ENCODE data around the gene IDNK. TPM values are rescaled to one million over a fixed set of nuclear protein-coding genes. Genes with fewer than 3 reads are reported as not detected.

IDNK gene
- total RNA-seq, 1 experiment from 2014 or later: 0.50 TPM

DNA sequence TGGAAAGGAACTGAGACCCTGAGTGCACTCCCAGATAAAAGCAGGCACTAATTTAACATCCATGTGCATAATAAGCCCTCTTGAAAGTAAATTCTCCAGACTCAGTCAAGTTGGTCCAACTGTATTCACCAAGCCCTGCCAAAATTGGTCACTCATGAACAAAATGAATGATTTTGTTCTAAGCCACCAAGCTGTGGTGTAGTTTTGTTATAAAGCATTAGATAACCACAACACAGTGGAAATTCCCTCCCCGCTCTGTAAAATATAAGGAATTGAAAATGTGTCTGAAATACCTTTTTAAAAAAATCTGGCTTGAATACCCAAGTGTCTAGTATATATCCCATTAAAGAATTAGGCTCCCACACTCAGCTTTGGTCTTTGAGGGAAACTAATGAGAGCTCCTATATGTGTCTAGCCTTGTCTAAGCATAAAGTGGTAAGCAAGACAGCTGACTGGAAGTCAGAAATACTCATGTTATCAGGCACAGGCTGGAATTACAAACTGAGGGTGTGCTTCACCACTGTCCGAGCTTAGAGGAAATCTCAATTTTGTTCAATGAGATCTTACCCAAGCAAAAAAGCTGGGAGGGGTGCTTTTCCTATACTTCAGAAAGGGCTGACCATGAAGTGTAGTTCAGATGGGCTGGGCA, 33.2 kb downstream of the IDNK start (continued):
- TF ChIP-seq, protein P1, sequence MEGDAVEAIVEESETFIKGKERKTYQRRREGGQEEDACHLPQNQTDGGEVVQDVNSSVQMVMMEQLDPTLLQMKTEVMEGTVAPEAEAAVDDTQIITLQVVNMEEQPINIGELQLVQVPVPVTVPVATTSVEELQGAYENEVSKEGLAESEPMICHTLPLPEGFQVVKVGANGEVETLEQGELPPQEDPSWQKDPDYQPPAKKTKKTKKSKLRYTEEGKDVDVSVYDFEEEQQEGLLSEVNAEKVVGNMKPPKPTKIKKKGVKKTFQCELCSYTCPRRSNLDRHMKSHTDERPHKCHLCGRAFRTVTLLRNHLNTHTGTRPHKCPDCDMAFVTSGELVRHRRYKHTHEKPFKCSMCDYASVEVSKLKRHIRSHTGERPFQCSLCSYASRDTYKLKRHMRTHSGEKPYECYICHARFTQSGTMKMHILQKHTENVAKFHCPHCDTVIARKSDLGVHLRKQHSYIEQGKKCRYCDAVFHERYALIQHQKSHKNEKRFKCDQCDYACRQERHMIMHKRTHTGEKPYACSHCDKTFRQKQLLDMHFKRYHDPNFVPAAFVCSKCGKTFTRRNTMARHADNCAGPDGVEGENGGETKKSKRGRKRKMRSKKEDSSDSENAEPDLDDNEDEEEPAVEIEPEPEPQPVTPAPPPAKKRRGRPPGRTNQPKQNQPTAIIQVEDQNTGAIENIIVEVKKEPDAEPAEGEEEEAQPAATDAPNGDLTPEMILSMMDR (IDR thresholded peaks at IDR 0.05): no peak
- TF ChIP-seq ZNF317 (CRISPR knock-in tag; IDR thresholded peaks at IDR 0.05; ENCODE audit: borderline replicate concordance, low read depth): no peak
- TF ChIP-seq SOX15 (CRISPR knock-in tag; IDR thresholded peaks at IDR 0.05): no peak
- TF ChIP-seq, protein P2, sequence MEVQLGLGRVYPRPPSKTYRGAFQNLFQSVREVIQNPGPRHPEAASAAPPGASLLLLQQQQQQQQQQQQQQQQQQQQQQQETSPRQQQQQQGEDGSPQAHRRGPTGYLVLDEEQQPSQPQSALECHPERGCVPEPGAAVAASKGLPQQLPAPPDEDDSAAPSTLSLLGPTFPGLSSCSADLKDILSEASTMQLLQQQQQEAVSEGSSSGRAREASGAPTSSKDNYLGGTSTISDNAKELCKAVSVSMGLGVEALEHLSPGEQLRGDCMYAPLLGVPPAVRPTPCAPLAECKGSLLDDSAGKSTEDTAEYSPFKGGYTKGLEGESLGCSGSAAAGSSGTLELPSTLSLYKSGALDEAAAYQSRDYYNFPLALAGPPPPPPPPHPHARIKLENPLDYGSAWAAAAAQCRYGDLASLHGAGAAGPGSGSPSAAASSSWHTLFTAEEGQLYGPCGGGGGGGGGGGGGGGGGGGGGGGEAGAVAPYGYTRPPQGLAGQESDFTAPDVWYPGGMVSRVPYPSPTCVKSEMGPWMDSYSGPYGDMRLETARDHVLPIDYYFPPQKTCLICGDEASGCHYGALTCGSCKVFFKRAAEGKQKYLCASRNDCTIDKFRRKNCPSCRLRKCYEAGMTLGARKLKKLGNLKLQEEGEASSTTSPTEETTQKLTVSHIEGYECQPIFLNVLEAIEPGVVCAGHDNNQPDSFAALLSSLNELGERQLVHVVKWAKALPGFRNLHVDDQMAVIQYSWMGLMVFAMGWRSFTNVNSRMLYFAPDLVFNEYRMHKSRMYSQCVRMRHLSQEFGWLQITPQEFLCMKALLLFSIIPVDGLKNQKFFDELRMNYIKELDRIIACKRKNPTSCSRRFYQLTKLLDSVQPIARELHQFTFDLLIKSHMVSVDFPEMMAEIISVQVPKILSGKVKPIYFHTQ (CRISPR knock-in tag; IDR thresholded peaks at IDR 0.05): no peak
- TF ChIP-seq, protein P3, sequence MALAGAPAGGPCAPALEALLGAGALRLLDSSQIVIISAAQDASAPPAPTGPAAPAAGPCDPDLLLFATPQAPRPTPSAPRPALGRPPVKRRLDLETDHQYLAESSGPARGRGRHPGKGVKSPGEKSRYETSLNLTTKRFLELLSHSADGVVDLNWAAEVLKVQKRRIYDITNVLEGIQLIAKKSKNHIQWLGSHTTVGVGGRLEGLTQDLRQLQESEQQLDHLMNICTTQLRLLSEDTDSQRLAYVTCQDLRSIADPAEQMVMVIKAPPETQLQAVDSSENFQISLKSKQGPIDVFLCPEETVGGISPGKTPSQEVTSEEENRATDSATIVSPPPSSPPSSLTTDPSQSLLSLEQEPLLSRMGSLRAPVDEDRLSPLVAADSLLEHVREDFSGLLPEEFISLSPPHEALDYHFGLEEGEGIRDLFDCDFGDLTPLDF (CRISPR knock-in tag; IDR thresholded peaks at IDR 0.05): no peak
- no peak for TF ChIP-seq SP1 (CRISPR knock-in tag; conservative IDR thresholded peaks at IDR 0.05)
- TF ChIP-seq, protein P4, sequence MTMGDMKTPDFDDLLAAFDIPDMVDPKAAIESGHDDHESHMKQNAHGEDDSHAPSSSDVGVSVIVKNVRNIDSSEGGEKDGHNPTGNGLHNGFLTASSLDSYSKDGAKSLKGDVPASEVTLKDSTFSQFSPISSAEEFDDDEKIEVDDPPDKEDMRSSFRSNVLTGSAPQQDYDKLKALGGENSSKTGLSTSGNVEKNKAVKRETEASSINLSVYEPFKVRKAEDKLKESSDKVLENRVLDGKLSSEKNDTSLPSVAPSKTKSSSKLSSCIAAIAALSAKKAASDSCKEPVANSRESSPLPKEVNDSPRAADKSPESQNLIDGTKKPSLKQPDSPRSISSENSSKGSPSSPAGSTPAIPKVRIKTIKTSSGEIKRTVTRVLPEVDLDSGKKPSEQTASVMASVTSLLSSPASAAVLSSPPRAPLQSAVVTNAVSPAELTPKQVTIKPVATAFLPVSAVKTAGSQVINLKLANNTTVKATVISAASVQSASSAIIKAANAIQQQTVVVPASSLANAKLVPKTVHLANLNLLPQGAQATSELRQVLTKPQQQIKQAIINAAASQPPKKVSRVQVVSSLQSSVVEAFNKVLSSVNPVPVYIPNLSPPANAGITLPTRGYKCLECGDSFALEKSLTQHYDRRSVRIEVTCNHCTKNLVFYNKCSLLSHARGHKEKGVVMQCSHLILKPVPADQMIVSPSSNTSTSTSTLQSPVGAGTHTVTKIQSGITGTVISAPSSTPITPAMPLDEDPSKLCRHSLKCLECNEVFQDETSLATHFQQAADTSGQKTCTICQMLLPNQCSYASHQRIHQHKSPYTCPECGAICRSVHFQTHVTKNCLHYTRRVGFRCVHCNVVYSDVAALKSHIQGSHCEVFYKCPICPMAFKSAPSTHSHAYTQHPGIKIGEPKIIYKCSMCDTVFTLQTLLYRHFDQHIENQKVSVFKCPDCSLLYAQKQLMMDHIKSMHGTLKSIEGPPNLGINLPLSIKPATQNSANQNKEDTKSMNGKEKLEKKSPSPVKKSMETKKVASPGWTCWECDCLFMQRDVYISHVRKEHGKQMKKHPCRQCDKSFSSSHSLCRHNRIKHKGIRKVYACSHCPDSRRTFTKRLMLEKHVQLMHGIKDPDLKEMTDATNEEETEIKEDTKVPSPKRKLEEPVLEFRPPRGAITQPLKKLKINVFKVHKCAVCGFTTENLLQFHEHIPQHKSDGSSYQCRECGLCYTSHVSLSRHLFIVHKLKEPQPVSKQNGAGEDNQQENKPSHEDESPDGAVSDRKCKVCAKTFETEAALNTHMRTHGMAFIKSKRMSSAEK (CRISPR knock-in tag; IDR thresholded peaks at IDR 0.05; ENCODE audit: borderline replicate concordance): no peak
- no peak for TF ChIP-seq ZNF232 (CRISPR knock-in tag; IDR thresholded peaks at IDR 0.05)
- no peak for TF ChIP-seq RELA (CRISPR knock-in tag; IDR thresholded peaks at IDR 0.05; ENCODE audit: borderline replicate concordance)
- no peak for TF ChIP-seq NFE2L1 (CRISPR knock-in tag; IDR thresholded peaks at IDR 0.05)
- TF ChIP-seq, protein P5, sequence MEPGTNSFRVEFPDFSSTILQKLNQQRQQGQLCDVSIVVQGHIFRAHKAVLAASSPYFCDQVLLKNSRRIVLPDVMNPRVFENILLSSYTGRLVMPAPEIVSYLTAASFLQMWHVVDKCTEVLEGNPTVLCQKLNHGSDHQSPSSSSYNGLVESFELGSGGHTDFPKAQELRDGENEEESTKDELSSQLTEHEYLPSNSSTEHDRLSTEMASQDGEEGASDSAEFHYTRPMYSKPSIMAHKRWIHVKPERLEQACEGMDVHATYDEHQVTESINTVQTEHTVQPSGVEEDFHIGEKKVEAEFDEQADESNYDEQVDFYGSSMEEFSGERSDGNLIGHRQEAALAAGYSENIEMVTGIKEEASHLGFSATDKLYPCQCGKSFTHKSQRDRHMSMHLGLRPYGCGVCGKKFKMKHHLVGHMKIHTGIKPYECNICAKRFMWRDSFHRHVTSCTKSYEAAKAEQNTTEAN (CRISPR knock-in tag; IDR thresholded peaks at IDR 0.05): no peak

DNA sequence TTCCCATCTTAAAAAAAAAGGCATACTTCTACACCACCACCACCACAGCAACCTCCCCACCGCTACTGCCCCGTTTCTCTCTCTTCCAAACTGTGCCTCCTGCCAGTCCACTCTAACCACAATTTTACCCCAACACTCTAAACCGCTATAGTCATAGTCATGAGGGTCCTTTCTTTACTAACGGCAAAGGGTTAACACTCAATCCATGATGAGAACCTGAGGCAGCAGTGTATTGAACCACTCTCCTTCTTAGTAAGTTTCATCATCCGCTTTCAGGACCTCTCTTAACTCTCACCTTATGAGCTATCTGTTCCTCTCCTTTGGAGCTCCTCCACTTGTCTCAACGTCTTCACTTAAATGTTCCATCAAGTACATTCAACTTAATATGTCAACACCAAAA, 34.0 kb downstream of the IDNK start:
- TF ChIP-seq OVOL2 (CRISPR knock-in tag; IDR thresholded peaks at IDR 0.05; ENCODE audit: borderline replicate concordance): no peak
- TF ChIP-seq TP53 (CRISPR knock-in tag; IDR thresholded peaks at IDR 0.05): no peak
- TF ChIP-seq, protein P6, sequence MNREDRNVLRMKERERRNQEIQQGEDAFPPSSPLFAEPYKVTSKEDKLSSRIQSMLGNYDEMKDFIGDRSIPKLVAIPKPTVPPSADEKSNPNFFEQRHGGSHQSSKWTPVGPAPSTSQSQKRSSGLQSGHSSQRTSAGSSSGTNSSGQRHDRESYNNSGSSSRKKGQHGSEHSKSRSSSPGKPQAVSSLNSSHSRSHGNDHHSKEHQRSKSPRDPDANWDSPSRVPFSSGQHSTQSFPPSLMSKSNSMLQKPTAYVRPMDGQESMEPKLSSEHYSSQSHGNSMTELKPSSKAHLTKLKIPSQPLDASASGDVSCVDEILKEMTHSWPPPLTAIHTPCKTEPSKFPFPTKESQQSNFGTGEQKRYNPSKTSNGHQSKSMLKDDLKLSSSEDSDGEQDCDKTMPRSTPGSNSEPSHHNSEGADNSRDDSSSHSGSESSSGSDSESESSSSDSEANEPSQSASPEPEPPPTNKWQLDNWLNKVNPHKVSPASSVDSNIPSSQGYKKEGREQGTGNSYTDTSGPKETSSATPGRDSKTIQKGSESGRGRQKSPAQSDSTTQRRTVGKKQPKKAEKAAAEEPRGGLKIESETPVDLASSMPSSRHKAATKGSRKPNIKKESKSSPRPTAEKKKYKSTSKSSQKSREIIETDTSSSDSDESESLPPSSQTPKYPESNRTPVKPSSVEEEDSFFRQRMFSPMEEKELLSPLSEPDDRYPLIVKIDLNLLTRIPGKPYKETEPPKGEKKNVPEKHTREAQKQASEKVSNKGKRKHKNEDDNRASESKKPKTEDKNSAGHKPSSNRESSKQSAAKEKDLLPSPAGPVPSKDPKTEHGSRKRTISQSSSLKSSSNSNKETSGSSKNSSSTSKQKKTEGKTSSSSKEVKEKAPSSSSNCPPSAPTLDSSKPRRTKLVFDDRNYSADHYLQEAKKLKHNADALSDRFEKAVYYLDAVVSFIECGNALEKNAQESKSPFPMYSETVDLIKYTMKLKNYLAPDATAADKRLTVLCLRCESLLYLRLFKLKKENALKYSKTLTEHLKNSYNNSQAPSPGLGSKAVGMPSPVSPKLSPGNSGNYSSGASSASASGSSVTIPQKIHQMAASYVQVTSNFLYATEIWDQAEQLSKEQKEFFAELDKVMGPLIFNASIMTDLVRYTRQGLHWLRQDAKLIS (CRISPR knock-in tag; IDR thresholded peaks at IDR 0.05; ENCODE audit: borderline replicate concordance): no peak
- no peak for TF ChIP-seq ZNF671 (CRISPR knock-in tag; IDR thresholded peaks at IDR 0.05)
- TF ChIP-seq JAZF1 (CRISPR knock-in tag; IDR thresholded peaks at IDR 0.05): no peak
- TF ChIP-seq, protein P7, sequence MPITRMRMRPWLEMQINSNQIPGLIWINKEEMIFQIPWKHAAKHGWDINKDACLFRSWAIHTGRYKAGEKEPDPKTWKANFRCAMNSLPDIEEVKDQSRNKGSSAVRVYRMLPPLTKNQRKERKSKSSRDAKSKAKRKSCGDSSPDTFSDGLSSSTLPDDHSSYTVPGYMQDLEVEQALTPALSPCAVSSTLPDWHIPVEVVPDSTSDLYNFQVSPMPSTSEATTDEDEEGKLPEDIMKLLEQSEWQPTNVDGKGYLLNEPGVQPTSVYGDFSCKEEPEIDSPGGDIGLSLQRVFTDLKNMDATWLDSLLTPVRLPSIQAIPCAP (CRISPR knock-in tag; IDR thresholded peaks at IDR 0.05): no peak
- no peak for TF ChIP-seq ETV6 (CRISPR knock-in tag; IDR thresholded peaks at IDR 0.05)
- no peak for TF ChIP-seq GTF2I (CRISPR knock-in tag; conservative IDR thresholded peaks at IDR 0.05)
- POLR2A ChIA-PET: no interaction called here
- Mint-ChIP-seq H3K4me3 (no peak overlapping the region), H3K27me3 (ENCODE audit: low read depth) (no peaks in the 10 kb centered on the region), H3K27ac (no peak overlapping the region), H3K9me3 (peaks cover 11% of the 10 kb centered on the region), H3K4me1 (peaks cover 6% of the 10 kb centered on the region), H3K36me3 (peaks cover 54% of the 10 kb centered on the region)
- CTCF ChIA-PET: no interaction called here
- DNase-seq (ENCODE audit: low spot score) (no peak), ATAC-seq (no peak)

Measured in WTC11 (cell line).